Bronchial epithelial cell (primary cell): ENCODE measurements around the gene IZUMO4. TPM values are rescaled to one million over a fixed set of nuclear protein-coding genes. Genes with fewer than 3 reads are reported as not detected.

Source experiments
- DNase-seq: peaks from one replicate; pipeline ENCODE4 v3.0.0-alpha.2; 2010; ENCODE audit warnings: low read depth
- FAIRE-seq: peaks from 2 replicates; lab custom pipeline; 2011; peaks lifted over from hg19 to GRCh38; lab: Jason Lieb, UNC
- H3K27me3 ChIP-seq: 2 replicates; pipeline ENCODE4 v1.5.1; 2011; ENCODE audit warnings: low read length; ENCODE audit not compliant: control insufficient read depth, insufficient read depth
- H3K36me3 ChIP-seq: 2 replicates; pipeline ENCODE4 v1.5.1; 2011; ENCODE audit warnings: low read length; ENCODE audit not compliant: control insufficient read depth, insufficient read depth
- H3K4me3 ChIP-seq: 2 replicates; pipeline ENCODE4 v1.5.1; 2011; ENCODE audit warnings: mild to moderate bottlenecking, low read depth, low read length, control low read depth
- CTCF ChIP-seq: IDR thresholded peaks from 2 replicates; pipeline ENCODE4 v1.5.1; 2011; ENCODE audit warnings: mild to moderate bottlenecking, moderate library complexity, low read length, control low read depth, inconsistent platforms; ENCODE audit not compliant: insufficient read depth, severe bottlenecking
- total RNA-seq: library from RNA; depleted of rRNA; stranded (reverse); fragments of >200 nt; gene quantifications from 2 replicates; pipeline ENCODE4 v1.2.1, GENCODE V29; 2014

IZUMO4 gene
- total RNA-seq, 1 donor from 2014 or later: 3.7 TPM

- no peak for DNase-seq
- no peak for FAIRE-seq
- no peak for TF ChIP-seq CTCF
- Histone ChIP-seq H3K27me3 (no peaks in the 10 kb centered on the region), H3K4me3 (no peak overlapping the region), H3K36me3 (peaks cover 62% of the 10 kb centered on the region)
These were observed 20.7 kb downstream of the IZUMO4 start for GRCh38 chr19:2117215-2117960.

- Histone ChIP-seq H3K36me3 (peaks cover 66% of the 10 kb centered on the region), H3K27me3 (no peaks in the 10 kb centered on the region), H3K4me3 (no peak overlapping the region)
- TF ChIP-seq CTCF: no peak
- DNase-seq (no peak), FAIRE-seq (no peak)
These were observed 21.7 kb downstream of the IZUMO4 start for GRCh38 chr19:2118438-2118837.

- Histone ChIP-seq H3K27me3 (no peaks in the 10 kb centered on the region), H3K4me3 (no peak overlapping the region), H3K36me3 (peaks cover 62% of the 10 kb centered on the region)
- FAIRE-seq: no peak
- TF ChIP-seq CTCF: no peak
- DNase-seq: no peak
These were observed 23.4 kb downstream of the IZUMO4 start for GRCh38 chr19:2119921-2120785.

GRCh38 chr19:2120821-2121220 is 24.1 kb downstream of the IZUMO4 start:
- FAIRE-seq (no peak), DNase-seq (no peak)
- Histone ChIP-seq H3K36me3 (peaks cover 59% of the 10 kb centered on the region), H3K27me3 (no peaks in the 10 kb centered on the region), H3K4me3 (no peak overlapping the region)
- no peak for TF ChIP-seq CTCF

- Histone ChIP-seq H3K27me3 (no peaks in the 10 kb centered on the region), H3K4me3 (no peak overlapping the region), H3K36me3 (peaks cover 54% of the 10 kb centered on the region)
- no peak for TF ChIP-seq CTCF
- DNase-seq (no peak), FAIRE-seq (no peak)
These were observed 24.8 kb downstream of the IZUMO4 start for GRCh38 chr19:2121416-2122051.
